HG03066 (cell line): Measurements from ENCODE around the gene PANK2.
"Not testable (repeated sequence)": the region's sequence is repeated elsewhere in the genome, so short reads cannot be mapped to it uniquely, and the experiment has no call there.

Source experiments
- ATAC-seq: cut with Tn5 transposase; IDR thresholded peaks from one replicate; pipeline ENCODE4 v1.9.1; 2021; ENCODE audit warnings: low read depth; ENCODE audit not compliant: unreplicated experiment

Gene PANK2

DNA sequence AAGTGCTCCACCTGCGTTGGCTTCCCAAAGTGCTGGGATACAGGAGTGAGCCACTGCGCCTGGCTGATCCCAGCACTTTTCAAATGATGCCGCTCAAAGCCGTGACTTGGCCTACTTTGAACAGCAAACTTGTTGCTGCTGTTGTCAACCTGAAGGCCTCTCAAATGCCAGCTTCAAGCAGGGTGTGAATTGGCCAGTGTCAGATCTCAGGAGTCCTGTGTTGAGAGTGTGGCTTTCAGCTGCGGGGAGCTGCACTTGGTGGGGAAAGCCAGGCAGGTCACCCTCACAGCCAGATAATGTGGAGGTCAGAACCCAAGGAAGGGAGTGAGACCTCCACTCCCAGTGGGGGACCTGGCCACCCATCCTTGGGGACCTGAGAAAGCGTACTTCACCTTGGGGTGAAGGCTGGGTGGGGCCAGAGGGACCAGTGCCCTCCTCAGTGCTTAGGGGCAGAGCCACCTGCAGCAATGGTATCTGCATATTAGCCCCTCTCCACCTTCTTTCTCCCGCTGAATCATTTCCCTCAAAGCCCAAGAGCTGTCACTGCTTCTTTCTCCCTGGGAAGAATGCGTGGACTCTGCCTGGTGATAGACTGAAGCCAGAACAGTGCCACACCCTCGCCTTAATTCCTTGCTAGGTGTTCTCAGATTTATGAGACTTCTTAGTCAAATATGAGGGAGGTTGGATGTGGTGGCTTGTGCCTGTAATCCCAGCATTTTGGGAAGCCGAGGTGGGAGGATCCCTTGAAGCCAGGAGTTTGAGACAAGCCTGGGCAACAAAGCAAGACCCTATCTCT, 19.1 kb upstream of the PANK2 start:
- ATAC-seq: no peak

DNA sequence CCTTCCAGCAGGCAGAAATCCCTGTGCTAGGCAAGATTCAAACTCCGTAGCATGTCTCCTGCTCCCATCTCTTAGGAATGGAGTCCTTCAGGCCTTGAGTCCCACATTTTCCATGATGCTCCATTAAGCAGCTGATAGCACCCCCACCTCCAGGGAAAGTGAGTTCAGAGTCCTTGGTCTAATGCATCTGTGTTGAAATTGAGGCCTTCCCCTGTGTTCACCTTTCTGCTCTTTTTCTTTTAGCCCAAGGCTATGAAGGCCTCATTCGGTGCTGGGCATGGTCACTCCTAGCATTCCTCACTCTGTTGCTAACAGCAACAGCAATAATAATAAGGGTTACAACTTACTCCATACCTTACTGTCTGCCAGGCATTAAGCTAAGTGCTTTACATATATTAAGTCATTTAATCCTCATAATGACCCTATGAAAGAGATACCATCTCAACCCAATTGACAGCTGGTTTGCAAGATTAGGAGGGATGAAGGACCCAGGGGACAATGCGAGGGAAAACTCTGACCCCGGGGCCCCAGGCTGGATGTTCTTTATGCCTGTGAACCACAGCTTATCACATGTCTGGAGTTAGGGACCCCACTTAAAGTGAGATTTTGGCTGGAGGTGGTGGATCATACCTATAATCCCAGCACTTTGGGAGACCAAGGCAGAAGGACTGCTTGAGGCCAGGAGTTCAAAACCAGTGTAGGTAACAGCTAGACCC, 17.5 kb upstream of the PANK2 start:
- no peak for ATAC-seq

DNA sequence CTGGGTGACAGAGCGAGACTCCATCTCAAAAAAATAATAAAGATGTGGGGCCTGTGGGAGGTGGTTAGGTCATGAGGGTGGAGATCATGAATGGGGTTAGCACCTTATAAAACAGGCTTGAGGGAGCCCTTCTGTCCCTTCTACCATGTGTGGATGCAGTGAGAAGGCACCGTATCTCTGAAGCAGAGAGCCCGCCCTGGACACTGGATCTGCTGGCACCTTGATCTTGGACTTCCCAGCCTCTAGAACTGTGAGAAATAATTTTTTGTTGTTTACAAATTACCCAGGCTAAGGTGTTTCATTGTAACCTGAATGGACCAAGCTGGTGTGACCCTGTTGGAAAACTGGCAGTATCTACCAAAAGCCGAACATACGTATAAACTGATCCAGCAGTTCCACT, 15.7 kb upstream of the PANK2 start:
- ATAC-seq: no peak

DNA sequence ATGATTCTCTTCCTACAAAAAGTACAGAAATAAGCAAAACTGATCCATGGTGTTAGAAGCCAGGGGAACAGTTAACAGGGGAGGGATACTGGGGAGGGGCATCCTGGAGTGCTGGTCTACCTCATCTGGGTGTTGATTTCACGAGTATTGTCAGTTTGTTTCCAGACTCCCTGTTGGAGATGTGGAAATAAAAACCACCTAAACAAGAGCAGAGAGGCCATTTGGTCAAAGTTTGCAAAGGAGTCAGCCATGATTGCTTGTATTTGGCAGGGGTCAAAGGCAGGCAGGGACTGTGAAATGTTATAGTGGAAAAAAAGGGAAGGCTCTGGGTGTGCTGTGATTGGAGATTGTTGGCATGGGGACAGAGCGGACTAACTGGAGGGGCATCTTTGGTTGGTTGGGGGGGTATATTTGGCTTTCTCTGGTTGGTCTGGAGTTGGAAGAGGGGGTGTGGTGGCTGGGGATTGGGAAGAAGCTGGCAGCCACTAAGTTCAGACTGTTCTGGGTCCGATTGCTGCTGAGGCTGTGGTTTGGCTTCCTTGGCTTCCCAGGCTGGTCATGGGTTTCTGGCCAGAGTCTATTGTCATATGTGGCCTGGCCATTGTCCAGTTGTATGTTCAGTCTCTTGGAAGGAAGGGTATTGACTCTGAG, 14.9 kb upstream of the PANK2 start:
- no peak for ATAC-seq

DNA sequence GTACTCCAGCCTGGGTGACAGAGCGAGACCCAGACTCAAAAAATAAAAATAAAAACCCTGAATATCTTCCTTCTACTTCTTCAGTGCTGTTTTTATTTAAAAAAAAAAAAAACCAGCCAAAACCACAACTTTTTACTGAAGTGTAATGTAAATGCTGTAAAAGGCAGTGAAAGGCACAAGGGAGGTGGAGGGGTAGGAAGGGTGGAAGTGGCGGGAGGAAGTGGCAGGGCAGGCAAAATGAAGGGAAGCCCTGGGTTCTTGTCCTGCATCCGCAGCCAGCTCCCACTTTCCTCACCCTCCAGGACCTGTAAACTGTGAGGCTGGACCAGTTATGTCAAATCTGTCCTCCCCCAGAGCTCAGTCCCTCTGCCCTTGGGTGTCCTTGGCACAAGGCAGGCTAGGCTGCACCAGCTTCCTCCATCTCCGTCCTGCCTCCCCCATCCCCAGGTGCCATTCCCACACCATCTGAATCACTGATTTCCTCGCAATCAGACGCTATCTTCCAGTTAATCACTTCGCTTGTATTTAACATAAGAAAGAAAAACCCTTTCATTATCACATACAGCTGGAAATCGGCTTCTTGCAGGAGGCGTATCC, 13.7 kb upstream of the PANK2 start:
- no peak for ATAC-seq

DNA sequence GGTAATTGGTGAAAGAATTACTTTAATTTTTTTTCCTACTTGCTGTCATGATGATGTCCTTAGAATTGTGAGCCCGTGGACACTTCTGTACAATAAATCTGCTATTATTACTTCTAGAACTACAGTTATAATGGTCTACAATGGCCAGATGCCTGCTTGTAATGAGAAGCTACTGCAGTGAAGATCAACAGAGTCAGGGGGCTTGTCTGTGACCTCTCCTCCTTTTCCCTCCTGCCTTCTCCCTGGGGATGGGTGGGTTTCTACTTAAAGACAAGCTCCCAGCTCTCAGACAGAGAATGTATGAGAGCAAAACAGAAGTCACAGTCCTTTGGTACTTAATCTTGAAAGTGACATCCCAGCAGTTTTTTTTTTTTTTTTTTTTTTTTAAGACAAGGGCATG, 13.2 kb upstream of the PANK2 start:
- no peak for ATAC-seq

DNA sequence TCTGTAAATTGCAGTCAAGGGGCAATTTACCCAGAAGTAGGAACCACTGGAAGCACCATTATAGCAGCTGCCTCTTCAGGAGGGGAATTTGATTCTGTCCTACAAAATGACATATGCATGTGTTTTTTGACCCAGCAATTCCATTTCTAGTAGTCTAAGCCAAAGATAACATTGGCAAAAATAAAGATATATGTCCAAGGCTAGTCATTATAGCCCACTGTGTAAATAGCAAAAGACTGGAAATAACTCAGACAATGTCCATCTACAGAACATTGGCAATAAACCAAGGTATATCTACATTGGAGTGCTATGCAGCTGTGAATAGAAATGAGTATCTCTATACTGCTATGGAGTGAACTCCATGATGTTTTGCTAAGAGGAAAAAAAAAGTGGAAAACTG, 12.5 kb upstream of the PANK2 start:
- no peak for ATAC-seq

DNA sequence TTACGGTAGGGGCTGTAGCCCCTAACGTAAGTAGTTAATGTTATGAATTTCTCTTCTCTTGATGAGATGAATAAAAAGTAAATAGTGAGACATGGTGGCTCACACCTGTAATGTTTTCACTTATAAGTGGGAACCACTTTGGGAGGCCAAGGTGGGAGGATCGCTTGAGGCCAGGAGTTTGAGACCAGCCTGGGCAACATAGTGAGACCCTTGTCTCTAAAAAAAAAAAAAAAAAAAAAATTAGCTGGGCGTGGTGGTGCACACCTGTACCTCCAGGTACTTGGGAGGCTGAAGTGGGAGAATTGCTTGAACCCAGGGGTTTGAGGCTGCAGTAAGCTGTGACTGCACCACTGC, 10.3 kb upstream of the PANK2 start:
- not testable (repeated sequence) for ATAC-seq

DNA sequence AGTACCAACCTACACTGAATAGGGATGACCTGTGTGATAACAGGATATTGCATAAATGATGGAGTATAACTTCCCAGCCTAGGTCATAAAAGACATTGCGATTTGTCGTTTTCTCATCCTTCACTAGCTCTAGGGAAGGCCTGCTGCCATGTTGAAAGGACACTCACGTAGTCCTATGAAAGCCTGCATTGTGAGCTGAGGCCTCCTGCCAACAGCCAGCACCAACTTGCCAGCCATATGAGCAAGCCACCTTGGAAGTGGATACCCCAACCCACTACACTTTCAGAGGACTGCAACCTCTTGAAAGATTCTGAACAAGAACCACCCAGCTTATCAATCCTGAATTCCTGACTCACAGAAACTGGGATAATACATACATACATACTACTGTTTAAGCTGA, 3.5 kb upstream of the PANK2 start:
- ATAC-seq: no peak

DNA sequence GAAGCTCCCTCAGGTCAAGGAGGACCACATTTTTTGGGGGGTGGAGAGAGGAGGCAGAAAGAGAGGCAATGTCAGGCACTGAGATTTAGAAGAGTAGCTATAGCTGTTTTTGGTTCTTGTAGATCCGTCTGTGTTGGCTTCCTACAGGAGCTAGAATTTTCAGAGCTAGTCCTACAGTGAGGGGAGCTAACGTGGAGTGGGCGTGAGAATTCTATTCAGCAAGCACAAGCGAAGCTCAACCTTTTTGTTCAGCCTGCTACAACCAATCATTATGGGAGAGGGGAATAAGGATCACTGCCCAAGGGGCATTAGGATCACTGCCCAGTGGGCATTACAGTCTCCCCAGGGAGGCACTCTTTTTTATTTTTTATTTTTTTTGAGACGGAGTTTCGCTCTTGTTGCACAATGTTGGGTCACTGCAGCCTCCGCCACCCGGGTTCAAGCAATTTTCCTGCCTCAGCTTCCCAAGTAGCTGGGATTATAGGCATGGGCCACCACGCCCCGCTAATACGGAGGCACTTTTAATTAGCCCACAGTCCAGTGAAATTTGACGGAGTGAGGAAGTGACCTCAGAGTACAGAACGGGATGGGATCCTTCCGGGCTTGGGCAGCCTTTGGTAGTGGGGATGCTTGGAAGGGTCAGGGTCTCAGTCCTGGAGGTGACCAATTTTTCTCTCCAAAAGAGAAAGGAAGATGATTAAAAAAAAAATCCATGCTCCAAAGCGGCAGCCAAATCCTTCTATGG, 1.1 kb upstream of the PANK2 start:
- no peak for ATAC-seq

DNA sequence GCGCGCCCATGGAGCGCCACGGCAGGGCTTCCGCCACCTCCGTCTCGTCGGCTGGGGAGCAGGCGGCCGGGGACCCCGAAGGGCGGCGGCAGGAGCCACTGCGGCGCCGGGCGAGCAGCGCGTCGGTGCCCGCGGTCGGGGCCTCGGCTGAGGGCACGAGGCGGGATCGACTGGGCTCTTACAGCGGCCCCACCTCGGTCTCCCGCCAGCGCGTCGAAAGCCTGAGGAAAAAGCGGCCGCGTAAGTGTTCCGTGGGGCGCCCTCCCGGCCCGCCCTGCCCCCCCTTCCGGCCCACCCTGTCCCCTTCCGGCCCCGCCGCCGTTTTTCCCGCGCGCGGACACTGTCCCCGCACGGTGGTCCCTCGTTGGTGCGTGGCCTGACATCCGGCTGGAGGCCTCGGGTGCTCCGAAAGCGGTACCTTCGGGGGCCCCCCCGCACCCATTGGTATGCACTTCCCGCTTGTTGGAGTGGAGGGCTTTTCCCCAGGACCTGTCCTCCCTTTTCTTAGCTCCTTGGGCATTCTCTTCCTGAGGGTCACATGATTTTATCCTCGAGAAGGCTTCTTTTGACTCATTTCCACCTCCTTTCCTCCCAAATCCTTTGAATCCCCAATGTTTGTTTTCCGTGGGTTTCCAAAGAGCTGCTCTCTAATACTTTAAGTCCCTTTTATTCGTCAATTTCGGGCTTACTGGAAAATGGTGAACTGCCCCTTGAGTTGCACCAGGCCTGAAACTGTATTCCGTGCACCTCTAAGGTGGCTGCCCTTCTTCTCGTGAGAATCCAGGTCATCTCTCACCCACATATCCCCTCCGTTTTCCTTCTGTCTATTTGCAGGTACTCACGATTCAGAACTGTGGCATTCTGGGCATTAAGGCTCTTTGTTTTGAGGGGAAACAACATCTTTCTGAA, 556 bp downstream of the PANK2 start:
- ATAC-seq: no peak

DNA sequence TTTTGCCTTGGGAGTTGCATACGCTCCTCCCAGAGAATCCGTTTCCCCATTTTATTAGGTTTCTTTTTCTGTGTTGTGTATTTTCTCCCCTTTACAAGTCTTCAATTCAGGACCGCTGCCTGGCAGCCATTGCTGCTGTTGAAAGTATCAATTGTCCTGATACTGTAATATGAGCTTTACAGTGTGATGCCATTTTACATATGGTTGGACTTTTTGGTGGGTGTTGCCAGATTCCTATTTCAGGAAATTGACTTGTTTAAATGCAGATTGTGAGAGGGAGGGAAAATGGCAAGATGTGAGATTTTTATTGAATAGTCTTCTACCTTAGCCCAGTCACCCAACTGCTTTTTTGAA, 1.2 kb downstream of the PANK2 start:
- ATAC-seq: no peak

DNA sequence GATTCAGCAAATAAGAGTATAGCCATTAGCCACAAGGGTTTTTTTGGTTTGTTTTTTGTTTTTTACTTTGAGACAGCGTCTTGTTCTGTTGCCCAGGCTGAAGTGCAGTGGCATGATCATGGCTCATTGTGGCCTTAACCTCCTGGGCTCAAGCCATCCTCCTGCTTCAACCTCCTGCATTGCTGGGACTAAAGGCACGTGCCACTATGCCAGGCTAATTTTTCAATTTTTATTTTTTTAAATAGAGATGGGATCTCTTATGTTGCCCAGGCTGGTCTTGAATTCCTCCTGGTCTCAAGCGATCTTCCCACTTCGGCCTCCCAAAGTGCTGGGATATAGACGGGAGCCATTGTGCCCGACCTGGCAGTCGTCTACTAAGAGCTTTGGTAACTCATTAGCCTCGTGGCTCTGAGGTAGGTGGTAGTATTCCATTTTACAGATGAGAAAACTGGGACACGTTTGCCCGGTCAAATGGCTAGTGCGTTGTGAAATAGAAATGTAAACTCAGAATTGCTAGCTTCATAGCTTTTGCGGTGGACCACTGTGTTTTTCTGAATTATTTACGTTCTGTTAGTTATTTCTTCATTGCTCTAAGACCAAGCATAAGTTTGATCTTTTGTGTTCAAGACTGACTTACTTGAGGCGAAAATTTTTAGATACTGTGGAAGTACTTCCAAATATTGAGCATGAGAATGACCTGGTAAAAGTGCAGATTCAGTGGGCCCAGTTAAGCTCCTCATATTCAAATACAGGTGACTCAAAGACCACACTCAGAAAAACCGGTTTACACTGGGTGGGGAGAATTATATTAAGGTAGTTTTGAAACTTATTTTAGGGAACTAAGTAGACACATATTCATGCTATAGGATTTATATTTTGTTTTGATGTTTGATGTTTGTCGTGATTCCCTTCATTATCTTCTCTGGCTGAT, 2.1 kb downstream of the PANK2 start:
- ATAC-seq: no peak

DNA sequence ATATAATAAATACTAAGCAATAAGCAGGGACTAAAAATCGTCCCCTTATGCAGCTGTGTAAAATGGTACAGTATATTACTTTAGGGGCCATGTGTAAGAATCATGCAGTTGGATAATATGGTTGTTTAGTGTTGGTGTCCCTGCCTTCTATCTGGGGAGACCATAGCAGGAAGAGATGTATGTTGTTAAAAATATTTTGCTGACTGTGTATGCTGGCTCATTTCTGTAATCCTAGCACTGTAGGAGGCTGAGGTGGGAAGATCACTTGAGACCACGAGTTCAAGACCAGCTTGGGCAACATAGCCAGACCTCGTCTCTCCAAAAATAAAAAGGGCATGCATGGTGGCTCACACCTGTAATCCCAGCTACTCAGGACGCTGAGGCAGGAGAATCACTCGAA, 5.6 kb downstream of the PANK2 start:
- ATAC-seq: no peak

DNA sequence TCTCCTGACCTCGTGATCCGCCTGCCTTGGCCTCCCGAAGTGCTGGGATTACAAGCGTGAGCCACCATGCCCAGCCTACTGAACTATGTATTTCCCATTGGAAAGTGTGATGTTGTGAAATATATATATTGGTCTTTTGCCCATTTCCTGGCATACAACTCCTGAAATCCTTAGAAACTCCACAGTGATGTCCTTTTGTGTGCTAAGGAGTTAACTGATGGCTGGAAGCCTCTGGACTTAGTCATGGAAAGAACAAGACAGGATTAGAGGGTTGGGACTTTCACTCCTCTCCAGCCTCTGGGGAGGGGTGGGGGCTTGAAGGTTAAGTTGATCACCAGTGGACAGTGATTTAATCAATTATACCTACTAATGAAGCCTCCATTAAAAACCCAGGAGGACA, 7.1 kb downstream of the PANK2 start:
- ATAC-seq: no peak

DNA sequence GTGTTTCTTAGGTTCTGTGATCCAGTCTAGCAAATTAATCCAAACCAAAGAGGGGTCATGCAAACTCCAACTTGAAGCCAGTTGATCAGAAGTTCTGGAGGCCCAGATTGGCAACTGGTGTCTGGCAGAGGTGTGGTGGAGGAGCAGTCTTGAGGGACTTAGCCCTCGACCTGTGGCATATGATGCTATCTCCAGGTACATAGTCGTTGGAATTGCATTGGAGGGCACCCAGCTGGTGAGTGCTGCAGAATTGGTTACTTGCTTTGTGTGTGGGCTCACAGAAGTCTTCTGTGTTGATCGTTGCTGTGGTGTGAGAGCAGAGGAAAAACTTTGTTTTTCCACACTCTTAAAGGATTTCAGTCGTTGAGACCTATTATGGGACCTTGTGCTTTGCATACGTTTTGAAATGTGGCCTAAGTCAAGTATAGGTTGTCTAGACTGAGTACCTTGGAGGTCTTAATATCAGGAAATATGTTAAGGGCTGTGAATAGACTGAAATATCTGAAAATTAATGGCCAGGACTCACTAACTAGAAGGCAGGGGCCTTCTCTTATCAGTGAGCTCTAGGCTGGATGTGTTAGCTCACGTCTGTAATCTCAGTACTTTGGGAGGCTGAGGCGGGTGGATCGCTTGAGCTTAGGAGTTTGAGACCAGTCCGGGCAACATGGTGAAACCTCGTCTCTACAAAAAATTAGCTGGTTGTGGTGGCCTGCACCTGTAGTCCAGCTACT, 7.8 kb downstream of the PANK2 start:
- ATAC-seq: no peak

DNA sequence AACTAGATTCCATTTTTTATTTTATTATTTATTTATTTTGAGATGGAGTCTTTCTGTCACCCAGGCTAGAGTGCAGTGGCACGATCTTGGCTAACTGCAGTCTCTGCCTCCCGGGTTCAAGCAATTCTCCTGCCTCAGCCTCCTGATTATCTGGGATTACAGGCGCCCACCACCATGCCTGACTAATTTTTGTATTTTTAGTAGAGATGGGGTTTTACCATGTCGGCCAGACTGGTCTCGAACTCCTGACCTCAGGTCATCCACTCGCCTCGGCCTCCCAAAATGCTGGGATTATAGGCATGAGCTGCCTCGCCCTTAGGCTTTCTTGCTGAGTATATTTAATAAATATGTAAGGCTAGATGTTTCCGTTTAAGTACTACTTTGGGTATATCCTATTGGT, 9.0 kb downstream of the PANK2 start:
- not testable (repeated sequence) for ATAC-seq

DNA sequence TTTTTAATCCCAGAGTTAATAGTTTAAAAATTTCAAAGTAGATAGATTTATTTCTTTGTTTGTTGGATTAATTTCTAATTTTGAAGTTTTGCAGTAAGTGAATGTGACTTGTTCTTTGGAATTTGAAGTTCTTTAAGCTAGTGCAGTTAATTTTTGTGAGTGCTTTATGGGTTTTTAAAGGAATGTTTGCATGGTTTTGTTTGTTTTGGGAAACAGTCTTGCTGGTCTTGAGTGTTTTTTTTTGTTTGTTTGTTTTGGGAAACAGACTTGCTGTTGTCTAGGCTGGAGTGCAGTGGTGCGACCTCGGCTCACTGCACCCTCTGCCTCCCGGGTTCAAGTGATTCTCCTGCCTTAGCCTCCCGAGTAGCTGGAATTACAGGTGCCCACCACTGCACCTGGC, 9.5 kb downstream of the PANK2 start:
- ATAC-seq: no peak
